HG03108 (cell line): ENCODE measurements around the gene AK5.

ENCODE experiments used
- ATAC-seq: cut with Tn5 transposase; IDR thresholded peaks from one replicate; pipeline ENCODE4 v1.9.1; 2021; ENCODE audit warnings: moderate library complexity; ENCODE audit not compliant: unreplicated experiment

Gene AK5, protein sequence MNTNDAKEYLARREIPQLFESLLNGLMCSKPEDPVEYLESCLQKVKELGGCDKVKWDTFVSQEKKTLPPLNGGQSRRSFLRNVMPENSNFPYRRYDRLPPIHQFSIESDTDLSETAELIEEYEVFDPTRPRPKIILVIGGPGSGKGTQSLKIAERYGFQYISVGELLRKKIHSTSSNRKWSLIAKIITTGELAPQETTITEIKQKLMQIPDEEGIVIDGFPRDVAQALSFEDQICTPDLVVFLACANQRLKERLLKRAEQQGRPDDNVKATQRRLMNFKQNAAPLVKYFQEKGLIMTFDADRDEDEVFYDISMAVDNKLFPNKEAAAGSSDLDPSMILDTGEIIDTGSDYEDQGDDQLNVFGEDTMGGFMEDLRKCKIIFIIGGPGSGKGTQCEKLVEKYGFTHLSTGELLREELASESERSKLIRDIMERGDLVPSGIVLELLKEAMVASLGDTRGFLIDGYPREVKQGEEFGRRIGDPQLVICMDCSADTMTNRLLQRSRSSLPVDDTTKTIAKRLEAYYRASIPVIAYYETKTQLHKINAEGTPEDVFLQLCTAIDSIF

GRCh38 chr1:77281491-77282186 is at the start of gene AK5:
Gene AK5 (plus strand): TSS chr1:77282019. CDS start chr1:77282314, 295 bp downstream.
- ATAC-seq = no peak

- no peak for ATAC-seq
Measured at GRCh38 chr1:77232829-77233228, 49.0 kb upstream of the AK5 start.

DNA sequence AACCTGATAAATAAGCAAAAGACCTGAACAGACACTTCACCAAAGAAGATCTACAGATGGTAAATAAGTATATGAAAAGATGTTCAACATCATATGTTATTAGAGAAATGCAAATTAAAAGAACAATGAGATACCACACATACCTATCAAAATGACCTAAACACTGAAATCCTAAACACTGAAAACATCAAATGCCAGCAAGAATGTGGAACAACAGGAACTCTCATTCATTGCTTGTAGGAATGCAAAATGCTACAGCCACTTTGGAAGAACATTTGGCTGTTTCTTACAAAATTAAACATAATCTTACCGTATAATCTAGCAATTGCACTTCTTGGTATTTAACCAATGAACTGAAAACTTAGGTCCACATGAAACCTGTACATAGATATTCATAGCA is 47.7 kb upstream of the AK5 start:
- ATAC-seq = no peak

GRCh38 chr1:77234943-77235342 is 46.9 kb upstream of the AK5 start:
- no peak for ATAC-seq

GRCh38 chr1:77238462-77238861 is 43.4 kb upstream of the AK5 start:
- no peak for ATAC-seq

- no peak for ATAC-seq
Measured at GRCh38 chr1:77239311-77239710, 42.5 kb upstream of the AK5 start.

DNA sequence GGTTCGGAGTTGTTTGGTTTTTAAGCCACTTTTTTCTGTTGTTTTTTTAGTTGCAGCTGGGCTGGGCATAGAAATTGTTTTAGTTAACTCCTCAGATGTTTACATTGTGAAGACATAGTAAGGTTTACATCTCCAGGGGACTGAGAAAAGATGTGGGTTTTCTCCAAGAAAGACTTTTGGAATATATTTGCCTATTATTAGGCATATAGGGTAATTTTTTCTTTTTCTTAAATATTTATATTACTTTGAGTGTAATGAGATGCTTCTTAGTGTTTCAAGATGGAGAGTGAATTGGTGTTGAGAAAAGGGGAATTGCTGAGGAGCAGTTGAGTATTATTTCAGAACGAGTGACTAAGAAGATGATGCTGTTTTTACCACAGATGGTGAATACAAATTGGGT is 36.0 kb upstream of the AK5 start:
- ATAC-seq = no peak

- no peak for ATAC-seq
Measured at GRCh38 chr1:77250126-77250525, 31.7 kb upstream of the AK5 start.

DNA sequence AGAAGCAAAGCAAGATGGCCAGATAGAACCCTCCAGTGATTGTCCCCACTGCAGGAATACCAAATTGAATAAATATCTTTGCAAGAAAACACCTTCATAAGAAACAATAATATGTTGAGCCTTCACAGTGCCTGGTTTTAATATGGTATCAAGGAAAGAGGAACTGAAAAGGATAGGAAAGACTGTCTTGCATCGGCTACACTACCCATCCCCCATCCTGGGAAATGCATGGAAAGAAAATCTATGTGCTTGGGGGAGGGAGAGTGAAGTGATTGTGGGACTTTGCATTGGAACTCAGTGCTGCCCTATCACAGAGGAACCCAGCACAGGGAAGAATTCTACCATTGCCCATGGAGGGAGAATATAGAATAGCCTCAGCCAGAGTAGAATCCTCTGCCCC is 28.6 kb upstream of the AK5 start:
- ATAC-seq = no peak

DNA sequence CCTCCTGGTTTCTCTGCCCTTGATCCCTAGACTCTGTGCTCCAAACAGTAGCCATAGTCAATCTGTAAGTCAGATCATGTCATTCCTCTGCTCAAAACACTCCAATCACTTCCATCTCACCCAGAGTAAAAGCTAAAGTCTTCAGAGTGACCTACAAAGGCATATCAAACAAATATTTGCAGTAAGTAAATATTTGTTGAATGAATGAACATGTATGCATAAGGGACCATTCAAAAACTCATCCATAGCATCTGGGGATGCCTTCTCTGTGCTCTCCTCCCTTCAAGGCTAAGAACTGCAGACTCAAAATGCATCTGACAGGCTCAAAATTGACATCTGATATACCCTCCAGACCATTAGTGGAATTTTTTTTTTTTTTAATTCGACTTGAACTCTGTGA is 18.1 kb upstream of the AK5 start:
- no peak for ATAC-seq

GRCh38 chr1:77265180-77265579 is 16.6 kb upstream of the AK5 start:
- ATAC-seq = no peak

- ATAC-seq = no peak
Measured at GRCh38 chr1:77267035-77267434, 14.8 kb upstream of the AK5 start.

- ATAC-seq = no peak
Measured at GRCh38 chr1:77271852-77272580, 9.8 kb upstream of the AK5 start.

DNA sequence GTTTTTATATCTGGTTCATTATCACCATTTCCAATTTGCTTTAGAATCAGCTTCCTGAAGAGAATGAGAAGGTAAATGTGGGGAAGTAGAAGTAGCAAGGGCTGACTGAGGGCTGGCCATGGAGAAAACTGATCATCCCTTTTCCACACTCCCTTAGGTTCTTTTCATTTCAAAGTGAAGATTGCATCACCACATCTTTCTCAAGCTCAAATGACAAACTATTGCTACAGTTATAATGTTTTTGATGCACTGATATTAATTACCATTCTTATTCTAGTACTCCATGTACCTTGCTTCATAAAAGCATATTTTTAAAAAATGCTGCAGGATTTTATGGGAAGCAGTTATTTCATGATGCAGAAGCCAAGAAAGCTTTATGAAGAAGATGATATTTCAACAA is 7.9 kb upstream of the AK5 start:
- ATAC-seq = no peak

- ATAC-seq = no peak
Measured at GRCh38 chr1:77275194-77275593, 6.6 kb upstream of the AK5 start.

DNA sequence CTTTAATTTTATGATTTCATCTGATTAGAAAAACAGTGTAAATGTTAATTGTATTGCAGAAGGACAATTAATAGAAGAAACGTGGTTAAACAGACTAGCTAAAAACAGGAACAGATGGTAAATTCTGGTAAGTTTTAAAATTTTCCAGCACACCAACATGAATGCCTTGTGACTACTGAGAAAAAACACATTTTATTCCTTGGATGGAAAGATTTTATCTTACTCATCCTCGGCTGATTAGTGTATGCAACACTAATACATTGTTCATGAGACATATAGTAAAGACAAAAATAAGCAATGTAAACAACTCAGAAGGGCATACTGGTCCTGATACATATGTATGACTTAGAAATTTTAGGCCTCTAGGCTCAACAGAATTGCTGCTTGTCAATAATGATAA is 4.9 kb upstream of the AK5 start:
- no peak for ATAC-seq

- no peak for ATAC-seq
Measured at GRCh38 chr1:77279929-77280328, 1.9 kb upstream of the AK5 start.

- ATAC-seq = no peak
Measured at GRCh38 chr1:77280962-77281361, 857 bp upstream of the AK5 start.

DNA sequence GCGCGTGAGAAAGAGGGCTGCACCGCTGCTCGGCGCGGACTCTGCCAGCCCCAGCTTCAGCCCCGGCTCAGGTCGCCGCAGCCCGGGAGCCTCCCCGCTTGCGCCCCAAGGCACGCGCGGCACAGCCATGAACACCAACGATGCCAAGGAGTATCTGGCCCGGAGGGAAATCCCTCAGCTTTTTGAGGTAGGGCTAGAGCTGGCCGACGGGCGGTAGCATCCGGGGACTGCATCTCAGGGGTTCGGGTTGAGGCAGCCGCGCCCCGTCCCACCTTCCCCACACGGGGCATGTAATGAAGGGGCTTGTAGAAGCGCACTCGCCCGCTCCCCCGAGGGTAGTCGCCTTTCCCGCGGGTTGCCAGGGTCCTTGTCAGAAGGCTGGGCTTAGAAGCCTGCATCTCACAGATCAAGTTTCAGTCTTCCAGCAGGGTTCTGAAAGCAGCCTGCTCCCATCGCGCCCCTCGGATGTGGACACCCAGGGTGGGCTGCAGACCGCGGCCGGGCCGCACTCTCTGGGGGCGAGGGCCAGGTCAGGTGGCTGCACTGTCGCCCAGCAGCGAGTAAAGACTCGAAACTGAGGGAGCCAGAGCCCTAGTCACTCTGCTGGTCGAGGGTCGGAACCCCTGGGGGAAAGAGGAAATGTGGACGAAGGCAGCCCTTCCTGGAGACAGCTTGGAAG is 507 bp downstream of the AK5 start:
- ATAC-seq = no peak

DNA sequence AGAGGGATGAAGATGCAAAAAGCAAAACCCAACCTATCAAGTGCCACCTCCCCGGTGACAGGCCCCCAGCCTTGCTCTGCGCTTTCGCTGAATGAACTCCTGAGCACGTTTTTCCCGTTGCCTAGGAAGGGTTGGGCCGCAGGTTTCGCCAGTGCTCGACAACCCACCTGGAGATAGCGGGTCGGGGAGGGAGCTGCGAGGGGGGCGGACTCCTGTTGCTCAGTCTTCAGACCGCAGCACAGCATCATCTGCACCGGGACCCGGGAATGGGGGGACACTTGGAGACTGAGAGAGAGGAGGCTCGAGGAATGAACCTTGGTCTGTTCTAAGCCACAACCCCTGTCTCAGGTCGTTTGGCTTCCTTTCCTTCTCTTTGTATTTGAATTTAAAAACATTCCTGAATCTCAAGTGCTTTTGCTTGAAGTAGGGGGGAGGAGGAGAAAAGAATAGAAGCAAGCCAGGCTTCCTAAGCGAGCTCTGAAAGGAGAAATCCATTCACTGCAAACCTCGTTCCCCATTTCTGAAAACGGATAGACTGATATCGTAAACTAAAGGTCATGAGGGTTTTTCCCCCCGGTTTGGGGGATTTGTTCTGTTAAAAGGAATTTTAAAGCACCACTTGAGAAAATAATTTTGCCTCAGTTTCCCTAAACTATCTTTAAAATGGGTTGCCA is 1.2 kb downstream of the AK5 start:
- no peak for ATAC-seq
